ENCODE results near the gene BCL3.

BCL3 gene

GRCh38 chr19:44757735-44758505, 9.4 kb downstream of the BCL3 start:
- peaks cover 18% of the 10 kb centered on the region for H3K4me1 ChIP-seq (ENCODE audit: insufficient read depth, low read length, severe bottlenecking)
- no peak overlapping the region for H3K4me3 ChIP-seq (ENCODE audit: low read depth, low read length, poor library complexity, severe bottlenecking)
- no peaks in the 10 kb centered on the region for H3K9me3 ChIP-seq (ENCODE audit: low read length)
- H3K27ac ChIP-seq (ENCODE audit: low read depth, low read length, poor library complexity, severe bottlenecking), result no peak overlapping the region
- no peak overlapping the region for H2AFZ ChIP-seq (ENCODE audit: low read length)
- H3K9ac ChIP-seq (ENCODE audit: low read length), result no peak overlapping the region
- H3K27me3 ChIP-seq (ENCODE audit: insufficient read depth, low read length), result no peaks in the 10 kb centered on the region
- no peaks in the 10 kb centered on the region for H3K9me2 ChIP-seq (ENCODE audit: low read depth, low read length)
- no peaks in the 10 kb centered on the region for H4K20me1 ChIP-seq (ENCODE audit: insufficient read depth, low read length)
- TF ChIP-seq CTCF (IDR thresholded peaks at IDR 0.05; ENCODE audit: low read length), result no peak
- TF ChIP-seq EZH2 (IDR thresholded peaks at IDR 0.05; ENCODE audit: borderline replicate concordance, low read length), result no peak
- H3K36me3 ChIP-seq (ENCODE audit: insufficient read depth, low read length), result peaks cover 30% of the 10 kb centered on the region
- H3F3A ChIP-seq (ENCODE audit: insufficient read depth, low read length), result peaks cover under 1% of the 10 kb centered on the region; the same call in 1 of the 2 replicates
- H3K79me2 ChIP-seq (ENCODE audit: insufficient read depth, low read length), result no peaks in the 10 kb centered on the region
- H3K4me2 ChIP-seq (ENCODE audit: low read length), result no peak overlapping the region

GRCh38 chr19:44758596-44758995, 10.1 kb downstream of the BCL3 start:
- no peaks in the 10 kb centered on the region for H3K79me2 ChIP-seq (ENCODE audit: insufficient read depth, low read length)
- no peak overlapping the region for H2AFZ ChIP-seq (ENCODE audit: low read length)
- H3K36me3 ChIP-seq (ENCODE audit: insufficient read depth, low read length), result peaks cover 30% of the 10 kb centered on the region
- H3K27ac ChIP-seq (ENCODE audit: low read depth, low read length, poor library complexity, severe bottlenecking), result no peak overlapping the region
- H3K9me3 ChIP-seq (ENCODE audit: low read length), result no peaks in the 10 kb centered on the region
- no peaks in the 10 kb centered on the region for H3K27me3 ChIP-seq (ENCODE audit: insufficient read depth, low read length)
- no peaks in the 10 kb centered on the region for H3K9me2 ChIP-seq (ENCODE audit: low read depth, low read length)
- no peak for TF ChIP-seq EZH2 (IDR thresholded peaks at IDR 0.05; ENCODE audit: borderline replicate concordance, low read length)
- TF ChIP-seq CTCF (IDR thresholded peaks at IDR 0.05; ENCODE audit: low read length), result no peak
- H3K4me3 ChIP-seq (ENCODE audit: low read depth, low read length, poor library complexity, severe bottlenecking), result no peak overlapping the region
- H3F3A ChIP-seq (ENCODE audit: insufficient read depth, low read length), result no peaks in the 10 kb centered on the region
- H3K4me1 ChIP-seq (ENCODE audit: insufficient read depth, low read length, severe bottlenecking), result peaks cover 14% of the 10 kb centered on the region
- no peak overlapping the region for H3K9ac ChIP-seq (ENCODE audit: low read length)
- no peak overlapping the region for H3K4me2 ChIP-seq (ENCODE audit: low read length)
- H4K20me1 ChIP-seq (ENCODE audit: insufficient read depth, low read length), result no peaks in the 10 kb centered on the region

- no peak overlapping the region for H3K9ac ChIP-seq (ENCODE audit: low read length)
- peaks cover 9% of the 10 kb centered on the region for H3K4me1 ChIP-seq (ENCODE audit: insufficient read depth, low read length, severe bottlenecking)
- no peak overlapping the region for H3K27ac ChIP-seq (ENCODE audit: low read depth, low read length, poor library complexity, severe bottlenecking)
- H3K36me3 ChIP-seq (ENCODE audit: insufficient read depth, low read length), result peaks cover 30% of the 10 kb centered on the region
- H3K79me2 ChIP-seq (ENCODE audit: insufficient read depth, low read length), result no peaks in the 10 kb centered on the region
- H4K20me1 ChIP-seq (ENCODE audit: insufficient read depth, low read length), result no peaks in the 10 kb centered on the region
- H3K27me3 ChIP-seq (ENCODE audit: insufficient read depth, low read length), result no peaks in the 10 kb centered on the region
- H3K9me2 ChIP-seq (ENCODE audit: low read depth, low read length), result no peaks in the 10 kb centered on the region
- H3K4me2 ChIP-seq (ENCODE audit: low read length), result no peak overlapping the region
- no peak overlapping the region for H2AFZ ChIP-seq (ENCODE audit: low read length)
- H3F3A ChIP-seq (ENCODE audit: insufficient read depth, low read length), result no peaks in the 10 kb centered on the region
- TF ChIP-seq EZH2 (IDR thresholded peaks at IDR 0.05; ENCODE audit: borderline replicate concordance, low read length), result no peak
- TF ChIP-seq CTCF (IDR thresholded peaks at IDR 0.05; ENCODE audit: low read length), result no peak
- H3K4me3 ChIP-seq (ENCODE audit: low read depth, low read length, poor library complexity, severe bottlenecking), result no peak overlapping the region
- H3K9me3 ChIP-seq (ENCODE audit: low read length), result no peaks in the 10 kb centered on the region
These were observed 10.7 kb downstream of the BCL3 start for GRCh38 chr19:44759083-44759804.
